ENCODE data around the gene MSANTD1.

GRCh38 chr4:3225936-3226335 lies 23.0 kb upstream of the MSANTD1 start:
- TF ChIP-seq, protein P1, sequence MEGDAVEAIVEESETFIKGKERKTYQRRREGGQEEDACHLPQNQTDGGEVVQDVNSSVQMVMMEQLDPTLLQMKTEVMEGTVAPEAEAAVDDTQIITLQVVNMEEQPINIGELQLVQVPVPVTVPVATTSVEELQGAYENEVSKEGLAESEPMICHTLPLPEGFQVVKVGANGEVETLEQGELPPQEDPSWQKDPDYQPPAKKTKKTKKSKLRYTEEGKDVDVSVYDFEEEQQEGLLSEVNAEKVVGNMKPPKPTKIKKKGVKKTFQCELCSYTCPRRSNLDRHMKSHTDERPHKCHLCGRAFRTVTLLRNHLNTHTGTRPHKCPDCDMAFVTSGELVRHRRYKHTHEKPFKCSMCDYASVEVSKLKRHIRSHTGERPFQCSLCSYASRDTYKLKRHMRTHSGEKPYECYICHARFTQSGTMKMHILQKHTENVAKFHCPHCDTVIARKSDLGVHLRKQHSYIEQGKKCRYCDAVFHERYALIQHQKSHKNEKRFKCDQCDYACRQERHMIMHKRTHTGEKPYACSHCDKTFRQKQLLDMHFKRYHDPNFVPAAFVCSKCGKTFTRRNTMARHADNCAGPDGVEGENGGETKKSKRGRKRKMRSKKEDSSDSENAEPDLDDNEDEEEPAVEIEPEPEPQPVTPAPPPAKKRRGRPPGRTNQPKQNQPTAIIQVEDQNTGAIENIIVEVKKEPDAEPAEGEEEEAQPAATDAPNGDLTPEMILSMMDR (IDR thresholded peaks at IDR 0.05) = no peak
- no peak for TF ChIP-seq POLR2A (IDR thresholded peaks at IDR 0.05)

Measured in thyroid gland (tissue), 4 donors.